Epithelial cell of prostate (primary cell): ENCODE data around the gene ASMTL.
"Not testable (repeated sequence)": the region's sequence is repeated elsewhere in the genome, so short reads cannot be mapped to it uniquely, and the experiment has no call there.

ENCODE experiments used
- DNase-seq: peaks from one replicate; pipeline ENCODE4 v3.0.0-alpha.2; 2011; ENCODE audit warnings: low read depth, low spot score
- H3K27ac ChIP-seq: fragments of 450-650 bp; 2 replicates; pipeline ENCODE4 v1.5.1; 2017; ENCODE audit warnings: mild to moderate bottlenecking

ASMTL gene

DNA sequence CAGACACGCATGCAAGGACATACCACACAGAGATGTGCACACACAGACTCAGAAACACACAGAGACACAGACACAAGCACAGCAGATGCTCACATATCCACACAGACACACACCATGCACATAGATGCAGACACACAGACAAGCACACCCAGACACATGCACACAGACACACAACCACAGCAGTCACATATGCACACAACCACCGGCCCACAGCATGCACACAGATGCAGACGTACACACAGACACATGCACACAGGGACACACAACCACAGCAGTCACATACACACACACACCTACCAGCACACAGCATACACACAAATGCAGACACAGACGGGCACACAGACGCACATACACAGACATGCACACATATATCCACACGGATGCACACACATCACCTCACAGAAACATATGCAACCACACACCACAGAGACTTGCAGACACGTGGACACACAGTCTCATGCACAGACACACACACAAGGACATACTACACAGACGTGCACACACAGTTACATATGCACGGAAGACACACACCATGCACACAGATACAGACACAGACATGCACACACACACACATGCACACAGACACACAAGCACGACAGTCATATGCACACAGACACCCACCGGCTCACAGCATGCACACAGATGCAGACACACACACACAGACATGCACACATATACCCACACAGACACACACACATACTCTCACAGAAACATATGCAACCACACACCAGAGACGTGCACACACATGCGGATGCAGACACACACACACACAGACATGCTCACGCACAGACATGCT, 35.5 kb downstream of the ASMTL start:
- no peak overlapping the region for H3K27ac ChIP-seq
- no peak for DNase-seq

DNA sequence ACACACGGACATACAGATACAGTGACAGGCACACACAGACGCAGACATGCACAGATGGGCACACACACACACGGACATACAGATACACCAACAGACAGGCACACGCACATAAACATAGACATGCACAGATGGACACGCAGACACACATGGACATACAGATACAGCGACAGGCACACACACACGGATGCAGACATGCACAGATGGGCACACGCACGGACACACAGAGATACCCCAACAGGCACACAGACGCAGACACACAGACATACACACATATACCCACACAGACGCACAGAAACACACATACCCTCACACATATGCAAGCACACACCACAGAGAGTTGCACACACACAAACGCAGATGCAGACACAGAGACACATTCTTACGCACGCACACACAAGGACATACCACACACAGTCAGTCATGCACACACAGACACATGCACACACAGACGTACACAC, 36.4 kb downstream of the ASMTL start:
- DNase-seq = no peak
- H3K27ac ChIP-seq = no peak overlapping the region

DNA sequence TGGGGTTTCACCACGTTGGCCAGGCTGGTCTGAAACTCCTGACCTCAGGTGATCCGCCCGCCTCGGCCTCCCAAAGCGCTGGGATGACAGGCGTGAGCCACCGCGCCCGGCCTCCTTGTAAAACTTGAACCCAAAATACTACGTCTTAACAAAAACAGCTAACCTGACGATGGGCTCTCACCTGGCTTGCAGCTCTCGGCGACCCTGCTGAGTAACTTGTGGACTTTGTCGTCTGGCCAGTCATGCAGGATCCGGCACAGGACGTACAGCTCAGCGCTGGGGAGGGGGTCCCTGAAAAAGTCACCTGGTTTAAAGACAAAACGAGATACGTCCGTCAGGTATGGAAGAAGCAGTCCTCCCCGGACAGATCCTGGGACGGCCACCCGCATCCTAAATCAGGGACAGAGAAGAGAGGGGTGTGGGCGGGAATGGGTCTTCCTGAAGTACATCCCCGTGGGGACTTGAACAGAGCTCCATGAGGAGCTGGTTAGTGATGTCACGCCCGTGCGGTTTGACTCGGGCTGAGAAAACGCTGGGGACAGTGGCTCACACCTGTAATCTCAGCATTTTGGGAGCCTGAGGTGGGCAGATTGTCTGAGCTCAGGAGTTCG, 40.1 kb downstream of the ASMTL start:
- H3K27ac ChIP-seq = no peak overlapping the region
- DNase-seq = no peak

DNA sequence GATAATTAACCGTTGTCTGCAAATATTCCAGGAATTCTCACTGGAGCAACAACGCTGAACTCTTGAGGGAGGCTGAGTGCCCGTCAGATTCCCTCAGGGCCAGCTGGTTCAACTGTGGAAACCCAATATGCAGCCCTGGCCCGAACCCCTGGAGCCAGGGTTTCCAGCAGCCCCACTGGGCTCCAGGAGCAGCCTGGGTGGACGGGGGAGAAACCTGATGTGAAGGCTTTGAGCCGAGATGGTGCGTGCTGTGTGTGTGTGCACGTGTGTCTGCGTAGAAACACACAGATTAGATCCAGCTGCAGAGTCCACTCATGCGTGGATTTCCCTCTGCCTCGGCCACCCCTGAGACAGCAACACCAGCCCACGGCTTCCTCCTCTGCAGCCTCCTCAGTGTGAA, 41.4 kb downstream of the ASMTL start:
- no peak overlapping the region for H3K27ac ChIP-seq
- DNase-seq = no peak

DNA sequence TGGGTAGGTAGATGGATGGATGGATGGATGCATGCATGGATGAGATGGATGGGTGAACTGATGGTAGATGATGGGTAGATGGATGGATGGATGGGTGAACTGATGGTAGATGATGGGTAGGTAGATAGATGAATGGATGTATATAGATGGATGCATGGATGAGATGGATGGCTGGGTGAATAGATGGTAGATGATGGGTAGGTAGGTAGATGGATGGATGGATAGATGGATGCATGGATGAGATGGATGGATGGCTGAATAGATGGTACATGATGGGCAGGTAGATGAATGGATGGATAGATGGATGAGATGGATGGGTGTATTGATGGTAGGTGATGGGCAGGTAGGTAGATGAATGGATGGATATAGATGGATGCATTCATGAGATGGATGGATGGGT, 45.7 kb downstream of the ASMTL start:
- no peak overlapping the region for H3K27ac ChIP-seq
- no peak for DNase-seq

DNA sequence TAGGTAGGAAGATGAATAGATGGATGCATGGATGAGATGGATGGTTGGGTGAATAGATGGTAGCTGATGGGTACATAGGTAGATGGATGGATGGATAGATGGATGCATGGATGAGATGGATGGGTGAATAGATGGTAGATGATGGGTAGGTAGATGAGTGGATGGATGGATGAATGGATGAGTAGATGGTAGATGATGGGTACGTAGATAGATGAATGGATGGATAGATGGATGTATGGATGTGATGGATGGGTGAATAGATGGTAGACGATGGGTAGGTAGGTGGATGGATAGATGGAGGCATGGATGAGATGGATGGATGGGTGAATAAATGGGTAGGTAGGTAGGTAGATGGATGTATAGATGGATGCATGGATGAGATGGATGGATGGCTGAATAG, 46.9 kb downstream of the ASMTL start:
- DNase-seq, H3K27ac ChIP-seq: not testable (repeated sequence)

DNA sequence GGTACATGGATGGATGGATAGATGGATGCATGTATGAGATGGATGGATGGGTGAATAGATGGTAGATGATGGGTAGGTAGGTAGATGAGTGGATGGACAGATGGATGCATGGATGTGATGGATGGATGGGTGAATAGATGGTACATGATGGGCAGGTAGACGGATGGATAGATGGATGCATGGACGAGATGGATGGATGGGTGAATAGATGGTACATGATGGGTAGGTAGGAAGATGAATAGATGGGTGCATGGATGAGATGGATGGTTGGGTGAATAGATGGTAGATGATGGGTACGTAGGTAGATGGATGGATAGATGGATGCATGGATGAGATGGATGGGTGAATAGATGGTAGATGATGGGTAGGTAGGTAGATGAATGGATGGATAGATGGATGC, 48.8 kb downstream of the ASMTL start:
- DNase-seq = not testable (repeated sequence)

DNA sequence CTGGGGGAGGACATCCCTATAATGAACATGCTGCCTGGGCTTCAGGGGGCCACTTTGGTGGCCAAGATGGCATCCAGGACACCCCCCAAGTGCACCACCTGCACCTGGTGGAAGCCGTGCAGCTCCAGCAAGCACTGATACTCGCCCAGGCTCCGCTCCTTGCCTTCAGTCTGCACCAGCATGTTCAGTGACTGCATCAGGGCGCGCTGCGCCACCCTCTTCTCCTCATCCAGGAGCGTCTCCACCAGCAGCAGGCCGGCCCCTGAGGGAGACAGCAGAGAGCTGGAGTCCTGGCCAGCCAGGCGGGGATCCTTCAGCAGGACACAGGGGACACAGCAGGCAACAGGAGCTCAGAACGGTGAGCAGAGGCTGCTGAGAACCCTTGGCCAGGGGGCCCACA, 49.5 kb downstream of the ASMTL start:
- no peak for DNase-seq
- H3K27ac ChIP-seq = no peak overlapping the region

More for the DNA sequence above, 48.8 kb downstream of the ASMTL start:
- H3K27ac ChIP-seq = not testable (repeated sequence)

DNA sequence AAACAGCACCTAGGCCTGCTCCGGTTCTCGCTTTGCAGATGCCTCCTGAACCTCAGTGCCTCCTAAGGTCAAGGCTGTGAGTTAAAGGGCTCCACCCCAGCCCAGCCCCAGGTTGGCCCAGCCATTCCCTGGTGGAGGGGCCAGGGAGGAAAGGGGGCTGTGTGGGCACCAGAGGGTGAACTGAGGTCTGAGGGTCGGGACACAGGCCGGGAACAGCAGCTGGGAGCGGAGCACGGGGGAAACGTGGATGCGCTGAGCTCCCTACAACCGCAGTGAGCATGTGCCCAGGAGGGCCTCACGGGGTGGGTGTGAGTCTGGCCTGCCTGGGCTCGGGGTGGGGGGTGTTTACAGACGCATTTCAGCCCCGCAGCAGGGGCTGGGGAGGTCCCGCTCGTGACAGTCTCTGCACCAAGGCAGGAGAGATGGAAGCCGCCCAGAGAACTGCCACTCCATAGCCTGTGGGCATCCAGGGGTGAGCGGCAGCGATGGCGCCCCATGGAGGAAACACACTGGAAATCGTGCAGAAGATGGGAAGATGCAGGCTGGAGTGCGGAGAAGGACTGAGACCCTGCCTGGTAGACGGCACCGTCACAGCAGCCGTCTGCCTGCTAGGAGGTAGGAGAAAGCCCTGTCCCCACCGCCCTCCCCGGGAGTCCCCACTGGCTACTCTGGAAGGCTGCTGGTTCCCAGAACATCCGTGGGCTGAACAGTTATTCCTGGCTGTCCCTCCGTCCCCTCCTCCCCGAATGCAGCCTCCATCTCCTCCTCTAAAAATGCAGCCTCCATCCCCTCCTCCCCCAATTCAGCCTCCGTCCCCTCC, 50.9 kb downstream of the ASMTL start:
- no peak overlapping the region for H3K27ac ChIP-seq
- no peak for DNase-seq

DNA sequence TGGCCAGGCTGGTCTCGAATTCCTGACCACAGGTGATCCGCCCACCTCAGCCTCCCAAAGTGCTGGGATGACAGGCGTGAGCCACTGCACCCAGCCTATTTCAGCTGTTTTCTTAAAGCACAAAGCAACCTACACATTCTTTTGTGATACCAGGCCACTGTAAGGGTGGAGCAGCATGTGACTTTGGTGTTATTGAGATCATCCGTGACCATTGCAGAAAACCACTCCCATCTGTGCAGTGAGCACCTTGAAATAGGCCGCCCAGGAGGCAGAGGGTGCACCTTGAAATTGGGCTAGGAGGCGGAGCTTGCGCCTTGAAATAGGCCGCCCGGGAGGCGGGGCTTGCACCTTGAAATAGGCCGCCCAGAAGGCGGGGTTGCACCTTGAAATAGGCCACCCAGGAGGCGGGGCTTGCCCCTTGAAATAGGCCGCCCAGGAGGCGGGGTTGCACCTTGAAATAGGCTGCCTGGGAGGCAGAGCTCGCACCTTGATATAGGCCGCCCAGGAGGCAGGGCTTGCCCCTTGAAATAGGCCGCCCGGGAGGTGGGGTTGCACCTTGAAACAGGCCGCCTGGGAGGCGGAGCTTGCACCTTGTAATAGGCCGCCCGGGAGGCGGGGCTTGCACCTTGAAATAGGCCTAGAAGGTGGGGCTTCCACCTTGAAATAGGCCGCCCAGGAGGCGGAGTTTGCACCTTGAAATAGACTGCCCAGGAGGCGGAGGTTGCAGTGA, 51.8 kb downstream of the ASMTL start:
- DNase-seq = no peak
- no peak overlapping the region for H3K27ac ChIP-seq

DNA sequence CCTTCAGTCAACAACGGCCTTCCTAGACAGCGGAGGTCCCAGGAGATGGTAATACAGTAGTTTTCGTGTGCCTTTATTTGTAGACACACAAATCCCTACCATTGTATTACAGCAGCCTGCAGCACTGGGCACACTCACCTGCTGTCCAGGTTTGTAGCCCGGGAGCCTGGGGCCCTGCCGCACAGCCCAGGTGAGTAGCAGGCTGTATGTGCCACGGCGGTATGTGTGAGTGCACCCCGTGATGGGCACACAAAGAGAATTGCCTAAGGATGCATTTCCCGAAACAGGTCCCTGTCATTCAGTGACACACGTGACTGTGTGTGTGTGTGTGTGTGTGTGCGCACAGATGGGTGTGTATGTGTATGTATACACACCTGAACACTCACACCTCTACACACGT, 52.7 kb downstream of the ASMTL start:
- DNase-seq = no peak
- no peak overlapping the region for H3K27ac ChIP-seq

DNA sequence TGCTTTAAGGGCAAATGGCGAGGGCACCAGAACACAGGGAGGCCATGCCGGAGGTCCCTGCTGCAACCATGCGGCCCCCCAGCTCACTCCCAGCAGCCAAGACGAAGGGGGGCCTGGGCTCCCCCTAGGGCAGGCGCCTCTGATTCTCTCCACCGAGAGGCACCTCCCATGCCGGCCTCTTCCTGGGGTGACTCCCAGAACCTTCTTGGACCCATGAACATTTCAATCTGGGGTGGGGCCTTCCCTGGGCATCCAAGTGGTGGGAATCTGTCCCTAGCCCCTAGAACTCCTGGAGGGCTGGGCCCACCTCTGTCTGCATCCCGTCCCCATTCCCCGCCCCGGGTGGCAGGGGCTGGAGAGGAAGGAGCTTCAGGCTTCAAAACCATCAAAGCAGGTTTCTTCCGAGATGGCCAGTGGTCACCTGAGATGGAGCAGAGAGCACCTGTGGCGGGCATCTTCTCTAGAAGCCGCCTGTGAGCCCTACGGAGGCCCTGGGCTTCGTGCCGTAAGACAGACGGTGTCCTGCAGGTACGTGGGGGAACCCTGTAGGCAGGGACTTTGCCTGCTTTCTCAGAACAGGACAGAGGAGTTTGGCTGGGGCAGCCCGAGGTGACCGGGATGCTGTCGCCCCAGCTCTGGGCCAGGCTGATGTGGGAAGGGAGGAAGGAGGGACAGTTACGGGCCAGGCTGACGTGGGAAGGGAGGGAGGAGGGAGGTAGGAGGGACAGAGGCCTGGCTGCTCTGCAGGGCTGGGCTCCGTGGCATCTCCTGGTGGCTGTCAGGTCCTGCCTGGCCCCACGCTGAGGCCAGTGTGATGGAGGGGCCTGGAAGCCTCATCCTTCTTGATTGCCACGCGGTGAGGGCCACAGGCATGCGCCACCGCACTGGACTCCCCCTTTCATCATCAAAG, 54.0 kb downstream of the ASMTL start:
- H3K27ac ChIP-seq = no peak overlapping the region
- DNase-seq = no peak

DNA sequence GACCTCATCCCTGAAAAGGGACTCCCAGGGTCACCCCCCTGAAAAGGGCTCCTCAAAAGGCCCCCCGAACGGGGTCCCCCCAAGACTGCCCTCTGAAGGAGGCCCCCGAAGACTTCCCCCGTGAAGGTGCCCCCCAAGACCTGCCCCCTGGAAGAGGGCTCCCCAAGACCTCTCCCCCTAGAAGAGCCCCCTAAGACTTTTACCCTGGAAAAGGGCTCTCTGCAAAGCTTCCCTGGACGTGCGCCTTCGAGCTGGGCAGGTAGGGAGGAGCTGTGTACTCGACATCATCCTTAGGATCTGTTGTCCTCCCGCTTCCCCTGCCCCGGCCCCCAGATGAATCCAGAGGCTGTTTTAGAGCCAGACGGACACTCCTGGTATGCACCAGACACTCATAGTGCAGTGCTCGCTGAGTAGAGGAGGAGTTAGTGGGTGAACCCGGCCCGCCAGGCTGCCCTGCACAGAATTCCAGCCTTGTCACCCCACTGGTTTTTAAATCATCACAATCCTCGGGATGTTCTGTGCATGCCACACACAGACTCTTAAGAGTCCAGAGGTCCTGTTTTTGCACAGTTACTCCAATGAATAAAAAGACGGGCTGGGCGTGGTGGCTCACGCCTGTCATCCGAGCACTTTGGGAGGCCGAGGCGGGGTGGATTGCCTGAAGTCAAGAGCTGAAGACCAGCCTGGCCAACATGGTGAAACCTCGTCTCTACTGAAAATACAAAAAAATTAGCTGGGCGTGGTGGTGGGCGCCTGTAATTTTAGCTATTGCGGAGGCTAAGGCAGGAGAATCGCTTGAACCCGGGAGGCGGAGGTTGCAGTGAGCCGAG, 55.1 kb downstream of the ASMTL start:
- no peak overlapping the region for H3K27ac ChIP-seq
- DNase-seq = no peak

DNA sequence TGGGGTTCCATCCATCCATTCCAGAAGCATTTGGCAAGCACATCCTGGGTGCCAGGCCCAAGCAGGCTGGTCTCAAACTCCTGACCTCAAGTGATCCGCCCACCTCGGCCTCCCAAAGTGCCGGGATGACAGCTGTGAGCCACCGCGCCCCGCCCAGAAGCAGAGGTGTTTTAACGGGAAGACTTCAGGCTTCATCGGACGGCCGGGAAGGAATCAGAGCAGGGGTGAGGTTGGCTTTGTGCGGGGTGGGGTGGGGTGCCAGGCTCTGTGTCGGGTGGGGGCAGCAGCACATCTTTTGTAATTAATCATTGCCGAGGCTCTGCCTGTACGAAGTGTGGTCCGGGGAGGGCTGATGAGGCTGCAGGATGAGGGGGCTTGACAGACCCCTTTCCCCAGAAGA, 55.7 kb downstream of the ASMTL start:
- DNase-seq = no peak
- no peak overlapping the region for H3K27ac ChIP-seq

DNA sequence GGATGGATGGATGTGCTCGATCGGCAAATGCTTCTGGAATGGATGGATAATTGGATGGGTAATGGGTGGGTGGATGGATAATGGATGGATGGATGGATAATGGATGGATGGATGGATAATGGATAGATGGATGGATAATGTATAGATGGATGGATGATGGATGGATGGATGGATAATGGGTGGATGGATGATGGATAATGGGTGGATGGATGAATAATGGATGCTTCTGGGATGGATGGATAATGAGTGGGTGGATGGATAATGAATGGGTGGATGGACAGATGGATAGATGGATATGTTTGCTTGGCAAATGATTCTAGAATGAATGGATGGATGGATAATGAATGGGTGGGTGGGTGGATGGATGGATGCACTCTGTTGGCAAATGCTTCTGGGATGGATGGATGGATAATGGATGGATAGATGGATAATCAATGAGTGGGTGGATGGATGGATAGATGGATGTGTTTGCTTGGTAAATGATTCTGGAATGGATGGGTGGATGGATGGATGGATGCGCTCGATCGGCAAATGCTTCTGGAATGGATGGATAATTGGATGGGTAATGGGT, 57.0 kb downstream of the ASMTL start:
- no peak overlapping the region for H3K27ac ChIP-seq
- no peak for DNase-seq

DNA sequence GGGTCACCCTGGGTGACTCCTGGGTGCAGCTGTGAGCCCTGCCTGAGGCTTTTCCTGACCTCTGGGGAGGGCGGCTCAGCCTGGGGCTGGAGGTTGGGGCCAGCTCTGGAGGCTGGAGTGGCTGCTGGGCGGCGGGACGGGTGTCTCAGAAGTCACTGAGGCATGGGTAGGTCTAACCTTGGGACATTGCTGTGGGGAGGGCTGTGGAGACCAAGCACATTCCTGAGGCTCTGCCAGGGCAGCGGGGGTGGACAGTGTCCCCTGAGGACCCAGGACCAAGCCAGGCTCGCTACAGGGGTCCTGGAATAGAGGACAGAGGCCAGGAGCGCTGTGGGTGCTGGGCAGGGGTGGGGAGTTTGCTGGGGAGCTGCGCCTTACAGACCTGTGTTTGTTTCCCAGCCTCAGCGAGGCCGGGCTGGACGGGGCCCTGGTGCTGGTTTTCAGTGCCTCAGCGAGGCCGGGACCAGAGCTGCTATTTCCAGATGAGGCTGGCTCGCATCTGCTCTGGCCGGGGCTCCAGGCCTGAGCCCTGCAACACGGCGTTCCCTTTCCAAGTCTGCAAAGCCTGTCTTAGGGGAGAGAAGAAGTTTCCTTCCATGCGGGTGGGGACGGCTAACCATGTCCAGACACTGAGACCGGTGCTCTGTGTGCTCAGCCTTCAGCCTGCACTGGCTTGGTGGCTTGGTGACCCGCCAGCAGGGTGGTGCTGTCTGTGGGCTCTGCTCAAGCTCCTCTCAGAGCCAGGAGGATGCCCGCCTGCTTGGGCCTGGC, 57.8 kb downstream of the ASMTL start:
- no peak for DNase-seq
- H3K27ac ChIP-seq = no peak overlapping the region

DNA sequence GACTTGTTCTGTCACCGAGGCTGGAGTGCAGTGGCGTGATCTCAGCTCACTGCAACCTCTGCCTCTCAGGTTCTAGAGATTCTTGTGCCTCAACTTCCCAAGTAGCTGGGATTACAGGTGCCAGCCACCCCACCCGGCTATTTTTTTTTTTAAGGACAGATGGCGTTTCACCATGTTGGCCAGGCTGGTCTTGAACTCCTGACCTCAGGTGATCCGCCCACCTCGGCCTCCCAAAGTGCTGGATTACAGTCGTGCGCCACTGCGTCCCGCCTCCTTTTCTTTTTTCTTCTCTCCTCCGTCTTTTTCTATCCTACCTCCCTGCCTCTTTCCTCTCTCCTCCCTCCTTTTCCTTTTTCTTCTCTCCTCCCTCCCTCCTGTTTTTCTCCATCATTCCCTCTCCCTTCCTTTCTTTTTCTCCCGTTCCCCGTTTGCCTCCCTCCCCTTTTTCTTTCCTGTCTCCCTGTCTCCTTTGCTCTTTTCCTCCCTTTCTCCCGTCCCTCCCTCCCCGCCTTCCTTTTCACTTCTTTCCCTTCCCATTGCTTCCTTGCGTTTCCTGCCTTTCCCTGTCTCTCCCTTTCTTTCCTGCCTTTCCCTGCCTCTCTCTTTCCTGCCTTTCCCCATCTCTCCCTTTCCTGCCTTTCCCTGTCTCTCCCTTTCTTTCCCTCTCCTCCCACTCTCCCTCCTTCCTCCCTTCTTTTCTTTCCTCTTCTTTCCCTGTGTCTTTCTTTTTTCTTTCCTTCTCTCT, 58.7 kb downstream of the ASMTL start:
- DNase-seq = no peak
- no peak overlapping the region for H3K27ac ChIP-seq
